NCI-H748 treated with DMSO at 0.1 percent for 48 hours (cell line): Measurements from ENCODE around the gene RSPH3.
A peak's percentile ranks its signal among the peaks of the same experiment; 100 is the strongest.

Source experiments
- DNase-seq: peaks from one replicate; lab custom pipeline; 2025; lab: John Stamatoyannopoulos, UW

Gene RSPH3

DNA sequence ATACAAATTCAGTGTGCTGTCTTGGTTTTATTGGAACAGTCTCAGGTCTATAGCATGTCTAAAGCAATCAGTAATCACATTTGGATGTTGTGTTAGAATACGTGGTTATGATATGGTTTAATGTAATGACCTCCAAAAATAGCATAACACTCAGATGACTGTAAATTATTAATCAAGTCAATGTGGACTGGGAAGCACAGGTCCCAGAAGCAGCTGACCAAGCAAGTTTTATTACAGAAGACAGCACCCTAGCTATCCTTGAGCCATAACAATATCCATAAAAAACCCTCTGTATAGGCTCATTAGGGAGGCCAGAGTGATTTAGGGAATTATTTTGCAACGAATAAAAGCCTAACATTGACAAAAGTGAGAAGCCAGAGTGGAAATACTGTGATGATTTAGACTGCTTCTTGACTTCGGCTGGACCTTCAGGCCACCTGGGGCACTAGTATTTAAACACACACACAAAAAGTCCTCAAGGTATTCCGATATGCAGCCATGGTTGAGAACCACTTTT, 66.9 kb downstream of the RSPH3 start:
- DNase-seq = no peak

- DNase-seq = no peak
Measured at GRCh38 chr6:158928068-158928467, 71.9 kb downstream of the RSPH3 start.

DNA sequence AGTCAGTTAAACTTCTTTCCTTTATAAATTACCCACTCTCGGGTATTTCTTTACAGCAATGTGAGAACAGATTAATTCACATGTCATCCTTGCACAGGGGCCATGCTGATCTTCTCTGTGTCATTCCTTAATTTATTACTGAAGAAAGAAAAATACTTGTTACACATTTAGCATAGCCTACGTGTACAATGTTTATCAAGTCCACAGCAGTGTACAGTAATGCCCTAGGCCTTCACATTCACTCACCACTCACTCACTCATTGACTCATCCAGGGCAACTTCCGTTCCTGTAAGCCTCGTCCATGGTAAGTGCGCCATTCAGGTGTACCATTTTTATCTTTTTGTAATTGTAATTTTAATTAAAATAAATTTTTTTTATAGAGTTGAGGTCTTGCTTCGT, 73.6 kb downstream of the RSPH3 start:
- DNase-seq = no peak

GRCh38 chr6:158924499-158925455, 75.2 kb downstream of the RSPH3 start:
- DNase-seq = no peak

DNA sequence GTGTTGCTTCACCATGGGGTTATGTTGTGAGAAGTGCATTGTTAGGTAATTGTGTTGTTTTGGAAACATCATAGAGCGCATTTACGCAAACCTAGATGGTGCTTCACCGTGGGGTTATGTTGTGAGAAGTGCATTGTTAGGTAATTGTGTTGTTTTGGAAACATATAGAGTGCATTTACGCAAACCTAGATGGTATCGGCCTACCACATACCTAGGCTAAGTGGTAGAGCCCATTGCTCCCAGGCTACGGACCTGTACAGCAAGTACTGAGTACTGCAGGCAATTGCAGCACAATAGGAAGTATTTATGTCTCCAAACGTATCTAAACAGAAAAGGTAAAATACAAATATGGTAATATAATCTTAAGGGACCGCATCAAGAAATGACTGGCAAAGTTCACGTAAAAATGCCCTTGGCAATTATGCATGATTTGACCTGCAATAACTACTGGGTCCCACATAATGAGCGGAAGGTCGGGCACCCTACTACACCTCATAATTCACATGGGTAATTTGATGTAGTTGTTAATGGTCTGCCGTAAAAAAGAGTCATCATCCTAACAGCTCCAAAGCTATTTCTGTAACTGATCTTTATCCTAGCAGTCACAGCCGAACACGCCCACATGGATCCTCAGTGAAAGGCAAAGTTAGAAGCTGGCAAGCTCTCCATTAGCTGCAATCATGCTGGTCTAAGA, 76.0 kb downstream of the RSPH3 start:
- peak; percentile 81 for DNase-seq
